NCI-H2107 (cell line): ENCODE results near the gene F2RL3.
"Not testable (repeated sequence)": the region's sequence is repeated elsewhere in the genome, so short reads cannot be mapped to it uniquely, and the experiment has no call there.

Source experiments
- DNase-seq: peaks from one replicate; lab custom pipeline; 2025; lab: John Stamatoyannopoulos, UW

Gene F2RL3

GRCh38 chr19:16874978-16875299, 13.9 kb upstream of the F2RL3 start:
- not testable (repeated sequence) for DNase-seq

GRCh38 chr19:16875584-16876555, 12.9 kb upstream of the F2RL3 start:
- DNase-seq, result no peak

- no peak for DNase-seq
Measured at GRCh38 chr19:16876904-16877361, 11.9 kb upstream of the F2RL3 start.

DNA sequence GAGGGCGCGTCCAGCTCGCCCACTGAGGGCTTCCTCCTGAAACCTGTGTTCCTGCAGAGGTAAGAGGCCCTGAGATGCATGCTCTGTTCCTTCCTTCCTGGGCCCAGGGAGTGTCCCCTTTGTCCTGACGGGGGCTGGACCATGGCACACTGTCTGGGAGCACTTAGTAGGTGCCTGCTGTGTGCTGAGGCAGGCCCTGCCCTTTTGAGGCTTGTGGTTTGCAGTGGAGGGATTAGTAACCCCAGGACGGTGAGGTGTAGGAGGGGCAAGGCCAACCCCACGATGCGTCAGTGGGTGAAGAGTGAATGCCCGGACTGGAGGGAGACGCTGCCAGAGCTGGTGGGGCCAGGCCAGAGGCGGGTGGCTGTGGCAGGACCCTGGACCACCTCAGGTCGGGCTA, 11.2 kb upstream of the F2RL3 start:
- DNase-seq, result no peak

GRCh38 chr19:16878181-16878965, 10.4 kb upstream of the F2RL3 start:
- DNase-seq, result no peak

DNA sequence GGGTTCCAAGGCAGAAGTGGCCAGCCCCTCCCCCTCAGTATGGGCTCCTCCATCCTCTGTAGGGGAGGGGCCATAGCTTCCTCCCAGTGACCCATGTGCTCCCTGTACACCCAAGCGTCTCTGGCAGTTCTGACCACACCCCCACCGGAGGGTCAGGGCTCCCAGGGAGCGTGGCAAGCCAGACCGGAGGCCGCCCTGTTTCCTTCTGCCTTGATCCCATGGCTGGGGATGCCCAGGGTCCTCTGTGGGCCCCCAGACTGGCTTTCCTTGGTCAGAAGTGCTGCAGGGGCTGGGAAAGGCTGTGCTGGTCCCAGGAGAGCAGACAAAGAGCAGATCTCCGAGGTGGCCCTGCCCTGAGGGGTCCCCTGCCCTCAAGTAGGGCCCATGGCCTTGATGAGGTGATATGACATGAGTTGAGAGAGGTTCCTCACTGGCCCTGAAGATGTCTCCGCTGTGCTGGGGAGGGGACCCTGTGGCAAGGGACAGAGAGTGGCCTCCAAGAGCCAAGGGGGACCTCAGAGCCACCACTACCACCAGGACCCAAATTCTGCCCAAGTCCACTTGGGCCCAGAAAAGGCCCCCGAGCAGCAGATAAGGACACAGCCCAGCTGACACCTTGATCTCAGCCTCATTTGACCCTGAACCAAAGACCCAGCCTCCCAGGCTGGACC, 7.8 kb upstream of the F2RL3 start:
- no peak for DNase-seq

- no peak for DNase-seq
Measured at GRCh38 chr19:16882146-16882545, 6.7 kb upstream of the F2RL3 start.

GRCh38 chr19:16883522-16883921, 5.3 kb upstream of the F2RL3 start:
- no peak for DNase-seq

GRCh38 chr19:16885166-16885565, 3.6 kb upstream of the F2RL3 start:
- DNase-seq, result no peak

- no peak for DNase-seq
Measured at GRCh38 chr19:16886305-16886880, 2.4 kb upstream of the F2RL3 start.

DNA sequence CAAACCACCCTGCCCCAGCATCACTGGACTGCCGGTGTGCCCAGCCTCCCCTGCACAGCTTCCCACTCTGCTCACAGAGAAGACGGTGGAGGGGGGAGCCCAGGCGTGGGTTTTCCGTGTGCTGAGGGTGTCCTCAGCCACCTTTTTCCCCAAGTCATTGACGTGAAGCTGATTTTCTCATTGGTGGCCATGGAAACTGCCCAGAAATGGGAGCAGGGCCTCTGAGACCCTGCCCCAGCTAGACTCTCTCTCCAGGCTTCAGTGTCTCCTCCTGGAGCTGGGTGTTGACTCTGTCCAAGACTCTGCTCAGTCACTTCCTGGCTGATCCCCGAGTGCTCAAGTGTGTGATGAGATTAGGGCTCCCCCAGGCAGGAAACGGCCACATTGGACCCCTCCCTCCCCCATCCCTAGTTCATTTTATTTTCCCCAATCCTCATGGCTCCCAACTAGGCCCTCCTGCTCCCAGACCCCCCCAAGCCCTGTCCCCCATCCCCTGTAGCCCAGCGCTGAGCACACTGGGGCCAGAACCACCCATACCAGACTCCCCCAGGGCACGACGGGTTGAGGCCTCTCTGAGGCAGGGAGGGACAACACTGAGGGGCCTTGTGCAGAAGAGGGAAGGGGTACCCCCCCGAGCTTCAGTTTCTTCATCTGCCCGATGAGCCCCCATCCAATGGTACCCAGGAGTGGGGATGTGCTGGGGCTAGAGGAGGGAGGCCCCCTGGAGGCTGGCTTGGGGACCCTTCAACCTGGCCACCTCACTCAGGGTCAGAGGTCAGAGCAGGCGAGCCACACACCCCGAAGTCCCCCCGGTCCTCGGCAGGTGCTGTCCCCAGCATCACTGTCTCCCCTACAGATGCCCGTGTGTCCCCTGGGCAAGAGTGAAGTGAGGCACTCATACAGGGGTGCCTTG, 1.2 kb upstream of the F2RL3 start:
- DNase-seq, result no peak

- no peak for DNase-seq
Measured at GRCh38 chr19:16889366-16889882, 625 bp downstream of the F2RL3 start.

- DNase-seq, result no peak
Measured at GRCh38 chr19:16889883-16890460, 1.2 kb downstream of the F2RL3 start.

DNA sequence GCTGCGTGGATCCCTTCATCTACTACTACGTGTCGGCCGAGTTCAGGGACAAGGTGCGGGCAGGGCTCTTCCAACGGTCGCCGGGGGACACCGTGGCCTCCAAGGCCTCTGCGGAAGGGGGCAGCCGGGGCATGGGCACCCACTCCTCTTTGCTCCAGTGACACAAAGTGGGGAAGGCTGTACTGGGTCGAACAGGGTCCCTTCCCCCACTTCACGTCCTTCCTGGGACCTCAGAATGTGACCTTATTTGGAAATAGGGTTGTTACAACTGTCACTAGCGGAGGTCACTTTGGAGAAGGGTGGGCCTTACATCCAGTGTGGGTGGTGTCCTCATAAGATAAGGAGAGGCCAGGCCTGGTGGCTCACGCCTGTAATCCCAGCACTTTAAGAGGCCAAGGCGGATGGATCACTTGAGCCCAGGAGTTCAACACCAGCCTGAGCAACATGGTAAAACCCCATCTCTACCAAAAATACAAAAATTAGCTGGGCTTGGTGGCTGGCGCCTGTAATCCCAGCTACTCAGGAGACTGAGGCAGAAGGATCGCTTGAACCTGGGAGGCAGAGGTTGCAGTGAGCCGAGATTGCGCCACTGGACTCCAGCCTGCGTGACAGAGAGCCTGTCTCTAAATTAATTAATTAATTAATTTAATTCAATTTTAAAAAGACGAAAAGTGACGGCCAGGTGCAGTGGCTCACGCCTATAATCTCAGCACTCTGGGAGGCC, 1.8 kb downstream of the F2RL3 start:
- no peak for DNase-seq

- no peak for DNase-seq
Measured at GRCh38 chr19:16891696-16892382, 3.0 kb downstream of the F2RL3 start.

- no peak for DNase-seq
Measured at GRCh38 chr19:16892436-16892835, 3.6 kb downstream of the F2RL3 start.

DNA sequence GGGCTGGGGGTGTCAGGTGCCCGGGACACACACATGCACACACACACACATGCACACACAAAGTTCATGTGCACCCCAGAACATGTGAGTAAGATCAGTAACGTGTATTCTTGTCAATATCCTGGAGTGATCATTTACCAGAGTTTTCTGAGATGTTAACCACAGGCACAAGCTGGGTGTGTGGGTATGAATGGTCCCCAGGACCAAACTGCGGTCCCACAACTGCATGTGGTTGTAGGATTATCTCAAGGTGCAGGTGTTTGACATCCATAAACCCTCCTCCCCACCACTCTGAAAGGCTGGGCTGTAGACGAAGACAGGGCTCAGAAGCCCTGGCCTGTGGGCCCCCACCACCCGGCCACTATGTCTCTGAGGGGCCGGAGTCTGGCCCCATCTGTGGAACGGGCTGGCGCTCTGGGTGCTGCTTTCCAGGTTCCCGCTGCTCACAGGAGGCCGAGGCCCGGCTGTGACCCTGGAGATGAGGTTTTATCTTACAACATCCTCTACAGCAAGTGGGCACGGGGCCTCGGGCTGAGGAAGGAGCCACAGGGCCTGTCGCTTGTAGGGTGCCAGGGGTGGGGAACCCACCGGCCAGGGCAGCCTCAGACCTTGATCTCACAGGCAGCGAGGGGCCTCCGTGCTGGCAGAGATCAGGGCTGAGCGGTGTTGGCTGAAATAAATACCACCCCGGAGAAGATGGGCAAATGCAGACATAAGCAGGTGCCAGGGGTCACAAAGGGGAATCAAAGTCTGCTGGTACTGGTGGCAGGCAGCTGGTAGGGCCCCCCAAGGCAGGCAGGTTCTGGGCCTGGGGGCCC, 4.3 kb downstream of the F2RL3 start:
- DNase-seq, result no peak

DNA sequence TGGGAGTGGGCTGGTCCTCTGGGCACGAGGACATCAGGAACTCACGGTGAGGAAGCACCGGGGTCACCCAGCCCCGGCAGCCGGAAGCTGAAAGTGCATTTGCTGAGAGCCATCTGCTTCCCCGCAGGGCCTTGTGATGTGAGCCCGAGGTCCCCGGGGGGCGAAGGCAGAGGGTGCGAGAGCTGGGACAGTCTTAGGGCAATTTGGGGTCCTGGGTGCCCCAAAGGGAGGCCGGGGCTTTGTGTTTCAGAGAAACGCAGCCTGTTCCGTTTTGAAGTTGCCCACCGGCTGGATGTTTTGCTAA, 4.8 kb downstream of the F2RL3 start:
- no peak for DNase-seq

GRCh38 chr19:16894080-16894479, 5.3 kb downstream of the F2RL3 start:
- DNase-seq, result no peak
